ENCODE measurements around the gene RAB37.
A peak's percentile ranks its signal among the peaks of the same experiment; 100 is the strongest.

The RAB37 gene

DNA sequence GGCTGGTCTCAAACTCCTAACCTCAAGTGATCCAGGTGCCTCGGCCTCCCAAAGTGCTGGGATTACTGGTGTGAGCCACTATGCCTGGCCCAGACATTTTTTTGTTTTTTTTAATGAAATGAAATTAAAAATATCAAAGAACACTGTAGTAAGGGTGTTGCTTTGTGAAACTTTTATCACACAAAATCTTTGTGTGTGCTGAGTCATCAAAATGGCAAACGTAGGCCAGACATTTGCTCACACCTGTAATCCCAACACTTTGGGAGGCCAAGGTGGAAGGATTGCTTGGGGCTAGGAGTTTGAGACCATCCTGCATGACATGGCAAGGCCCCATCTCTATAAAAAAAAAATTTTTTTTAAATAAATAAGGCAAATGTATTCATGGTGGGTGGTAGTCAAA lies 29.4 kb downstream of the RAB37 start:
- no peak for FAIRE-seq

DNA sequence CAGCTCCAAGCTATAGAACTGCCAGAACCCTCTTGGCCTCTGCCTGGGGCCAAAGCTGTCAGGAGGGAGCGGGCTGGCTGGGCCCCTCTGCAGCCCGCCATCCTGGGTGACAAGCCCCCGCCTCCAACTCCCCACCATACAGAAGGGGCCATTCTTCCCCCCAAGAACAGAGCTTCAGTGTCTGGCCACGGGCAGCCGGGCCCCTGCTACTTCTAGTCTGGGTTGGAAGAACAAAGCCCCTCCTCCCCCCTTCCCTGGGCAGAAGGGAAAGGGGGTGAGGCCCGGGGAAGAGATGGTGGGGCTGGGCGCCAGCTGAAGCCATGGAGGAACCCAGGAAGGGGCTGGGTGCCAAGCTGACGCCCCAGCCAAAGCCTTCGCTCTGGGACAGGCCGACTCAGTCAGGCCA lies 30.1 kb downstream of the RAB37 start:
- no peak for FAIRE-seq

DNA sequence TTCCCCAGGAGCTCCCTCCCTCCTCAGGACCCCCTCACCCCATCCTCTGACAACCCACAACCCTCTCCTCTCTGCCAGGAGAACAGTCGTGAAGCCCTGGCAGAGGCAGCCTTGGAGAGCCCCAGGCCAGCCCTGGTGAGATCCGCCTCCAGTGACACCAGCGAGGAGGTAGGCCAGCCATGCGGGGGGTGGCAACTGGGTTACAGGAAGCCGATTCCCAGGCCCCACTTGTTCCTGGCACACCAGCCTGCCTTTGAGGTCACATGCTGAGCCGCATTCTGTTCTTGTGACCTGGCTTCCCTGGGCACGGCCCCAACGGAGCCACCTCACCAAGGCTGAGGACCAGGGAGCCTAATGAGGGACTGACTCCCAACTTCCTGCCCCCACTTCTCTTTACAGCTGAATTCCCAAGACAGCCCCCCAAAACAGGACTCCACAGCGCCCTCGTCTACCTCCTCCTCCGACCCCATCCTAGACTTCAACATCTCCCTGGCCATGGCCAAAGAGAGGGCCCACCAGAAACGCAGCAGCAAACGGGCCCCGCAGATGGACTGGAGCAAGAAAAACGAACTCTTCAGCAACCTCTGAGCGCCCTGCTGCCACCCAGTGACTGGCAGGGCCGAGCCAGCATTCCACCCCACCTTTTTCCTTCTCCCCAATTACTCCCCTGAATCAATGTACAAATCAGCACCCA lies 31.2 kb downstream of the RAB37 start:
- no peak for FAIRE-seq

DNA sequence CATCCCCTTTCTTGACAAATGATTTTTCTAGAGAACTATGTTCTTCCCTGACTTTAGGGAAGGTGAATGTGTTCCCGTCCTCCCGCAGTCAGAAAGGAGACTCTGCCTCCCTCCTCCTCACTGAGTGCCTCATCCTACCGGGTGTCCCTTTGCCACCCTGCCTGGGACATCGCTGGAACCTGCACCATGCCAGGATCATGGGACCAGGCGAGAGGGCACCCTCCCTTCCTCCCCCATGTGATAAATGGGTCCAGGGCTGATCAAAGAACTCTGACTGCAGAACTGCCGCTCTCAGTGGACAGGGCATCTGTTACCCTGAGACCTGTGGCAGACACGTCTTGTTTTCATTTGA lies 31.7 kb downstream of the RAB37 start:
- no peak for FAIRE-seq

DNA sequence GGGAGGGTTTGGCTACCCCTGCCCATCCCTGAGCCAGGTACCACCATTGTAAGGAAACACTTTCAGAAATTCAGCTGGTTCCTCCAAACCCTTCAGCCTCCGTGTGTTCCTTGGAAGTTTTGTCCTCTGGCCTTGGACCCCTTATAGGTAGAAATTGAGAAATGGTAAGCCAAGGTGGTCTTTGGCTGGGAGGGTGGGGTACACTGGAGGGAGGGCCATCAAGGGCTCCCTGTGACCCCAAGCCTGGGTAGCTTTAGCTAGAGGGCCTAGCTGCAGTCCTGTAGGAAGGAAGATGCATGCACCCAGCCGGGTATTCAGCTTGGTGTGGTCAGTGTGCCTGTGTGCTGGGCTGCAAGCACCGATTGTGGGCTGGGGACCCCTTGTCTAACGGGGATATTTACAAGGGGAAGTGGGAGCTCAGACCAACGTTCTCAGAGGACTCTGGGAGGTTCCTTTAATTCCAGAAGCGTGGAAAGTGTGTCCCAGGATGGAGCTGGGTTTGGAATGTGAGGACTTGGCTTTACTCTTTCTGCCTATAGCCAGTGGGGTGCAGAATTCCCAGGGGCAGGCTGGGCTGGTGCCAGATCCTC lies 32.3 kb downstream of the RAB37 start:
- no peak for FAIRE-seq

DNA sequence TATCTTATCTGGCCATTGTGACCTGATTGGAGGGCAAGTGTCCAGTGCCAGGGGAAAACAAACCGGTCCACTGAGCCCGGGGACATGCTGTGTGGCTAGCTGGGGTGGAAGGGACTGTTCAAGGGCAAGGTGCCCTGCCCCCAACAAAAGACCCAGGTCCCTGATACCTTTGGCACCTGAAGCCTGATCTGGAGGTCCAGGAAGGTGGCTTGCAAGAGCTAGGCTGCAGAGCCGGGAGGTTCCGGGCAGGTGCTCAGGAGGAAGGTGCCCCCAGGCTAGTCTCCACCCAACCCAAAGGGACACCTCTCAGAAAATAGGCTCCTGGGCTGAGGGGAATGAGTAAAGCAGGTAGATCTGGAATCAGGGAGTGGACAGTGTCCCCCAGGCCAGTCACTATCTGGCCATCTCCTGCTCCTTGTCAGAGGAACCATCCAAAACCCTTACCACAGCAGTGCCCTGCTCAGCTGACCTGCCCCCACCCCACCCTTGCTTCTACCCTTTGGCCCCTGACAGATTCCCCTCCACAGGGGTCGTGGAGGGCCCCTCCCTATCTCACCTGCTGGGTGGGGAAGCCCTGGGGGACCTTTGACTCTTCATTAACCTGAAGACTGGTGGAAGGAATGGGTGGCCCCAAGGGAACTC lies 32.9 kb downstream of the RAB37 start:
- FAIRE-seq: no peak

DNA sequence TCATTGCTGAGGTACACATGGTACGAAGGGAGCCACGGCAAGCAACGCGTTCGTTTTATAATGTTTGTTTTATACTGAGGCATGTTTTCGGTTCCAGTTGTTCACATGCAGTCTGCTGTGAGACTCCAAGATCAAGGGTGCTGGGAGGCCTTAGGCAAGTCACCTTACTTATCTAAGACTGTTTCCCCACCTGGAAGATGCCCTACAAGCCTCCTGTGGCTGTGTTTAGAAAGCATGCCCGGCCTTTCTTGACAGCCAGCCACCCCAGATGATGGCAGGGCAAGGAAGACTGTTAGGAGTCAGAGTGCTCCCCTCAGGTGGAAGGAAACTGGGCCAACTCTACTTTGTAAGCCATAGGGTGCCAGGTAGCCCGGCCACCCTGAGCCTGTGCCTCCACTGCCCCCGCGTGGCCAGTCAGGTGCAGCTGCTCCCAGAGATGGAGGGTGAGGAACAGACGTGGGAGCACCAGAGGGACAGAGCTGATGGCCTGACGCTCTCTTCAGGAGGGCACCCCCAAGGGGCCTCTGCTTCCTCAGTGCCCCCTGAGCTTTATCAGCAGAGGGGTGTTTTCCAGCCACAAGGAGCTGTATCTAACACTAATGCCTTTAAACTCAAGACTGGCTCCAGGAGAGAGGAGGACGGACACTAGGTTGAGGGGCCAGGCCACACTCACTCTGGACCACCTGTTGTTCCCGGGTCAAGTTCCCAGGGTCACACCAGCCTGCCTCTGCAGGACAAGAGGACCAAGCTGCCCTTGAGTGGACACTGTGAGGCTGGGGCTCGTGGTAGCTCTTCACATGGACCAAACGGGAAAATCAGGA lies 33.7 kb downstream of the RAB37 start:
- no peak for FAIRE-seq

DNA sequence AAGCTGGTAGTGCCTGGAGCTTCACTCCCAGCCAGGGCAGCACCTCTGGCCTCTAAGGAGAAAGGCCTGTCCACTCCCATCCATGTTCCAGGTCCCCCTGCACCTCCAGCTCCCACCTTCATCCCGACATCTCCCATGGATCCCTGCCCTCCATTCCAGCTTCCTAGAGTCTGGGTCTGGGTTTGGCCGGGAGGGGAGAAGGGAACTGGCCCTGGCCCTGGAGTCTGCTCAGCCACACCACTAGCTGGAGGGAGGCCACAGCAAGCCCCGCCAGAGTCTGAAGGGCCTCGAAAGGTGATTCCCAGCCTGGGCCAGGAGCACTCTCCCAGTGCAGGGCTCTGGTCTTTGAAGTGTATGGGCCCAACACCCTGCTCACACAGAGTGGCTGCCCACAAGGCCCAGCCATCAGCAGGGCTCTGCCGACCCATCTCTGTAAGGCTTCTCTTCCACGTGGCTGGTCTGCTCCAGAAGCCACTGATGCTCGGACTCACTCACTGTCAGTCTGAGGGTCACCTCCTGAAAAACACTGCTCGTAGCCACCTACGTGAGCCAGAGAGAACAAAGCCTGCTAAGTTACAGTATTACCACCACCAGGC lies 34.4 kb downstream of the RAB37 start:
- no peak for FAIRE-seq

DNA sequence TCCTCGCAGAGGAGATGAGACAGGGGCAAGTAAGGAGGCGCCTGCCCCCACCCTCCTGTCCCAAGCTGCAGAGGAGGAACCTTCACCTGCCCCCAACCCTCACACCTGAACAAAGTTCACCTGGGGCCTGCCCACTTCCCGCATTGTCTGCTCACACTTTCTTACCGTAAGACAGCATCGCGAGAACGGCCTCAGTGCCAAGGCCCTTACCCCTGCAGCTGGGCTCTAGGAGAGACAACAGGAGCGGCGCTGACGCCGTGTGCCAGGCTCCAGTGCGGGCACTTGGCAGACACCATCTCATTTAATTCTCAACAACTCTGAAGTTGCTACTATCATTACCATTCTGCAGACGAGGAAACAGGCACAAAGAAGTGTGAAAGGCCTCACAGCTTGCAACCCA lies 35.0 kb downstream of the RAB37 start:
- FAIRE-seq: no peak

DNA sequence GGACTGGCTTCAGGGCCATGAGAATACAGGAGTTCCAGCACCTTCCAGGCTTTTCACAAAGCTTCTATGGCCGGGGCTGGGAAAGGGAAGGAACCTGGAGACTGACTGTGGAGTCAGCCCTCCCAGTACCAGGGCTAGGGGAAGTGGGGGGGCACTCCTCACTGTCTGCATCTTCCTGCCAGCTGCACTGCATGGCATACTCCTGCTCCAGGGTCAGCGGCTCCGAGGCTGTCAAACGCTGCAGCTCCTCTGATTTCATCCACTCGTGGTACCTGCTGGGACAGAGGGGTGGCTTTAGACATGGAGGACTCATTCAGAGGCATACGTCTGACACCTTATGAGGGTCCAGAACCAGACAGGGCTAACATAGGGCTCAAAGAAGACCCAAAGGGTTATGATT lies 36.4 kb downstream of the RAB37 start:
- no peak for FAIRE-seq

DNA sequence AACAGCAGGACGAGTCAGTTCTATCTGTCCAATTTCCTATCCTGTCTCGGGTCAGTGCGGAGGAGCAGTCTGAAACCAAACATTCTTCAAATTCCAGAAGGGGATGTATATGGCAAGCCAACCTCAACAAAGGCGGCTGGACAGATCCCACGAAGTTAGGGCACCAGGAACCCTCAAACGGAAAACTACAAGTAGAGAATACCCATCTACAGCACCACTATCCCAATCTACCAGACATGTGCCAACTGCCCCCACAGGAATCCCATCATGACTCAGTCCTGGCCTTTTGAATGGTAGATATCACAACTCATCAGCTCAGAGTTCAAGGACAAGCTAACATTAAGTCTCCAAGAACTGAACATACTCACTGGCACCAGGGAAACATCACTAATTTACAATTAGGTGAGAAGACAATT lies 36.8 kb downstream of the RAB37 start:
- no peak for FAIRE-seq

DNA sequence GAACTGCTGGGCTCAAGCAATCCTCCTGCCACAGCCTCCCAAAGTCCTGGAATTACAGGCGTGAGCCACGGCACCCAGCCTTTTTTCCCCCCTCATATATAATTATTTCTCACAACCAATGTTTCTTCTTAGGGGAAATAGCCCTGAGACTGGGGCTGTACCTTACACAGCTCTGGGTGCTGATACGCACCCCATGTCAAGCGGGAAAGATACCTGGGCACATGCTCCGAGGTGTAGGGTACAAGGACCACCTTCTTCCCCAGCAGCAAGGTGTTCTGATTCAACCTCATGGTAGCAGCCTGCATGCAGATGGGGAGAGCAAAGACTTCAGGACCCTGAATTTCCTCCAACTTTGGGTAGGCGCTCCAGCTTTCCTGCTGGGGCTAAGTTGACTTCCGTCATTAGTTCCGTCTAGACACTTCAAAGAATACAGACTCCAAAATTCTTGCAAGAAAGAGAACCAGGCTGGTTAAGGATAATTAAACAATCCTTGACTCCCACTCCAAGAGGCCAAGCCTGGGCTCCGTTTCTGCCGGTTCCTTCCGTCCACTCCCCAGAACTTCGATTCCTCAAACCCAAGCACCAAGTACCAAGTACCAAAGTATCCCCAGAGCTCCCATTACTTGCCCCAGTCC lies 38.5 kb downstream of the RAB37 start:
- no peak for FAIRE-seq

DNA sequence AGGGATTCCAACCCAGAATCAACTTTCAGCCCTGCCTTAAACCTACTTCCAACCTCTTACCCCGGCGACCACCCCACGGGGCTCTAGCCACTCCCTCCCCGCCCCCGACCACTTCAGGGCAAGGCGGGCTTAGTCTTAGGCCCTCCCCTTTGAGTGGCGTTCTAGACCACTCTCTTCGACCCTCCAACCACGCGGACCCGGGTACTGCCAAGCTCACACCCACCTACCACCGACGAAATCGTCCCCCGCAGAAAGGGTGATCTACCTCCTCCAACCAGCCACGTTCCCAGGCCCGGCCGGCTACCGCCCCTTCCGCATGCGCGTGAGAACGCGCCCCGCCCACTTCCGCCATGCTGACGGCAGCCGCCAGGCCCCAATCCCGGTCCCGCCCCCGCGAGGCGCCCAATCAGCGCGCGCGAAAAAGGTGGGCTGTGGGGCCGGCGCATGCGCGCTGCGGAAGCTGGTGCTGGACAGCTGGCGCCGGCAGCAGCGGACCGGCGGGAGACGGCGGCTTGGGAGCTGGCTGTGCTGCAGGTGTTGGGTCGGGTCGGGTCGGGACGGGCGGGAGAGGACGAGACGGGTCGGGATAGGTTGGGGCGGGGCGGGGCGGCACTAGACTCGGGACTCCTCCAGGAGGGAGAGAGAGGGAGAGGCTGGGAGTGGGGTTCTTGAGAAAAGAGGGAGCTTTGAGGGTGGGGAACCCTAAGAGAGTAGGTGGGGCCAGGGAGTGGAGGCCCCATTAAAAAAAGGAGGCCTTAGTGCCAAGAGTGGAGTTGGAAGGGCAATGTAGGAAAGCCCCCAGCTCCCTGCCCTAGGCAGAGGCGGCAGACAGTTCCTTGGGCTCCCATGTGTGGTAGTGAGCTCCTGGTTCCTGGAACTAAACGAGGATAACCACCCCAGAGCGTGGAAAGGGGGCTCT lies 39.2 kb downstream of the RAB37 start, which contains the start of gene NAT9:
Gene NAT9, minus strand, starts transcription at position 302 of the 919 bp plus-strand sequence. CDS start 647 bp downstream, outside the sequence.
- FAIRE-seq: no peak

DNA sequence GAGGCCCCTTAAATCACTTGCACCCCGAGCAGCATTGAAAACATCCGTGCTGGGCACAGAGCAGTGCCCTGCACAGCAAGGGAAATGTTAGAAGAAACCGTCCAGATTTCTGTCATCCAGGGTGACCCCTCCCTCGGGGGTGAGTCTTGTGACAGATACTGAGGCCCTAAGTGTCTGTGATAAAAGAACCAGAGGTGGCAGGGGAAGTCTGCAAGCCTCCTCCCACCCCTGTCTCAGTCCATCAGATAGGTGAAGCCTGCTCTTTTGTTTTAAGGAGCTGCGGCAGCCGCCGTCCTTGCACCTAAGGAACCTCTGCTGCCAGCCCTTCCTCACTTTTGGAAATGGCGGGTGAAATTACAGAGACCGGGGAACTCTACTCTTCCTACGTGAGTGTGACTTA lies 39.9 kb downstream of the RAB37 start:
- no peak for FAIRE-seq

DNA sequence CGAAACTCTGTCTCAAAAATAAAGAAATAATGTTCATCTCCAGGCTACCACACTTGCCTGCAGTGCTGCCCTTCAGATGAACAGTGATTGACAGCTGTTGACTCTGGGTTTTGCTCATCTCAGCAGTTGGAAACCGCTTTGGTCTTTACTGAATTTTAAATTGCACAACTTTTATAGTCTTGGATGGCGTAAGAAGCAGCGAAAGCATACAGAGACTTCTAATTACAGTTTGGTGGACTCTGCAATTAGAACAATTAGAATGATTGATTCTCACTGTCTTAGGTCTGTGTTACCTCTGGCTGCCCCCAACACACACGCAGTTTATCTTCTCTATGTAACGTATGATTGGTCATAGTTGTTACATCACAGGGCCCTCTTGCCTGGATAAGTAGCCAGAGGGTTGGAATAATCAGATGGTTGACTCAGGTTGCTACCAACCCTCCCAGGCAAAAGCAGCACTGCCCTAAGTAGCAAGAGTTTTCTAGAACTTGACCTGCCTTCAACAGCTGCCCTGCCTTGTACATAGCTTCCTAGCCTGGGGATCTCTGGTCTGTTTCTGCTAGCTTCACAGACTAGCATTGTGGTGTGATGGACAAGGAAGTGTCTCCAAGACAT lies 41.0 kb downstream of the RAB37 start:
- no peak for FAIRE-seq

DNA sequence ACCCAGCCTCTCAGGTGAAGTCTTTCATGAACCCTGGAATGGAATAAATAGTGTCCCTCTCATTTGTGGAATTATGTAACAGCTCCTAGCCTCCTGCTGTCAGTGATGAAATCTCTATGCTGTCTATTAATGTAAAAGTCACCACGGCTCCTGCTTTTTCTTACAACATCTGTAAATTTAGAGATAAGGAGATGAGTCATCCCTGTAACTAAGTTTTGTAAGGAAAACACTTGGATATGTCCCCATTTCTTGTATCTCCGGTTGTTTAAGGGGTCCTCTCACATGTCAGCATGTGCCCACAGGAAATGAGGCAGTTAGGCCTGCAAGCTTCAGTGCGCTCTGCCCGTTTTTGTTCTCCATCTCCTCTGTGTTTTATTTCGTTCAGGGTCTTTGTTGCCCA lies 41.9 kb downstream of the RAB37 start:
- FAIRE-seq: no peak

DNA sequence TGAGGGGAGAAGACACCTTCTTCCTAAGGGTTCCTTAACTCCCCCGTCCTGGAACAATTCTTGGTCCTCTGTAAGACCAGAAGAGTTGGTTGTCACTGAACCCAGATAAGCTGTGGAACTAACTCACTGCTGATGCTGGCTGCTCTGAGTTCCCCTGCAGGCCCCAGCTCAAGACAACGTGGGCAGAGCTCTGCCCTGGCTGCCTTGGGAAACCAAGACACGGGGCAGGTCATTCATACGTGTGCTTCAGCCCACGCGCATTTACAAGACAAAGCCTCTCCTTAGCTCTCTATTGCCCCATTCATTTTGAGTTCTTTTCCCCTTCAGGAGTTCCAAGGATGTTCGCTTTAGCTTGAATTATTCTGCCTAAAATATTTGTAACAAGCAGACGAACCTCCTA lies 42.4 kb downstream of the RAB37 start:
- FAIRE-seq: no peak

DNA sequence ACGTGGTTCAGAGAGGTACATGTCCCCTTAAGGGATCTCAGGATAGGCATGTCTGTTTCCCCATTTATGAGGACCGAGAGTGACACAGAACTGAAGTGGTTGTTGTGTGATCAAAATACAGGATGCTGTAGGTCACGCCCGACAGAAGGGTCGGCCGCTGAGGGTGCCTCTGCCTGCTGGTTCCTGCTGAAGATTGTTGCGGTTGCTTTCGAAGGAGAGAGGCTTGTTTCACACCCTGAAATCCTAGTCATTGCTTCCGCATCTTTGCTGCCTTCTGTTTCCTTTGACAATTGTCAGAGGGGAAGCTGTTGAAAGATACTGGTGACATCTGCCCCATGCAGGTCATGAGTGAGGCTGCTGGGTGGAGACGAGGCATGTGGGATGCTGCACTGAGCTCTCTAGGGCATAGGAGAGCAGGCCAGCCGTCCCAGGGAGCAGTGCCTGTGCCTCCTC lies 42.9 kb downstream of the RAB37 start:
- FAIRE-seq: no peak

DNA sequence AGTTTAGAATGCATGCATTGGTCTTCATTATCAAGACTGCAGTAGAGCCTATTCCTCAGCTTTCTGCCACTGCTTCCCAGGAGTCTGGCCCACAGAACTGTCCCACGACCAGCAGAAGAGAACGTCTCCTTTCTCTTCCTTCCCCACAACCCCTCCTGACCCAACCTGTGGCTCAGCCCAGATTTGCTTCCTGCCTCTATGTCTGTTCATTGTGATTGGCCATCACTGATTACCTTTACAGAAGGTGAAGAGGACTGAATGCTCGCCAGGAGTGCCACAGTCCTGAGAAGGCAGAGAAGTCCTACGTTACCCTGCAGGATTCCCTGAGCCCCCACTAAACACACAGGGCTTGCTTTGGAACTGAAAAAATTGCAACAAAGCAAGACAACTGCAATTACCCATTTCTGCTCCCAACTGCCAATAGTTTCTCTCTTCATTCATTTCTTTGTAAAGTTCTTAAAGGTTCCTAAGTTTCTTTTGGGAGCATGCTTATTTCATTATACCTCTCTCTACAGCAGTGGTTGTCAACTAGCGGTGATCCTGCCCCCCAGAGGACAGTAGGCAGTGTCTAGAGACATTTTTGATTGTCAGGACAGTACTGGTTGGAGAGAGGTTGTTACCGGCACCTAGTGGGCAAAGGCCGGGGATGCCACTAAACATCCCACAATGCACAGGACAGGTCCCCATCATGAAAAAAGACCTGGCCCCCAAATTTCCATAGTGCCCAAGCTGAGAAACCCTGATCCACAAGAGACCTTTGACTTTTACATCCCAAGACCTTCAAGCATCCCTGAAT lies 43.6 kb downstream of the RAB37 start:
- peak; percentile 23 for FAIRE-seq

DNA sequence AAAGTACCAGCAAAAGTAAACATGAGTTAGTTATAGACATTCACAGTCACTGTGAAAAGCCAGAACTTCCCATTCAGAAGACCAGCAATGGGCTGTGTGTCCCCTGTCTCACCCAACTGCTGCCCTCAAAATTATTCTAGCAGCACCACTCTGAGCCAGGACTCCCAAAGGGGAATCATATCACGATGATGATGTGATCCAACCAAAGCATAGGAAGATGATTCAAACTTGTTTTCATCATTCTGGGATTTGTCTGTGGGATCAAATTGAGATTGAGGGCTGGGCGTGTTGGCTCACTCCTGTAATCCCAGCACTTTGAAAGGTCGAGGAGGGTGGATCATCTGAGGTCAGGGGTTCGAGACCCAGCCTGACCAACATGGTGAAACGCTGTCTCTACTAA lies 45.5 kb downstream of the RAB37 start:
- FAIRE-seq: no peak

Data from A204.1 (cell line).